Epidermal melanocyte (primary cell): ENCODE measurements around the gene TTLL10.
"Not testable (repeated sequence)": the region's sequence is repeated elsewhere in the genome, so short reads cannot be mapped to it uniquely, and the experiment has no call there.

ENCODE experiments used
- DNase-seq: peaks from one replicate; pipeline ENCODE4 v3.0.0; 2011; ENCODE audit warnings: low spot score; ENCODE audit not compliant: insufficient read length

The TTLL10 gene

GRCh38 chr1:1185101-1185765, 11.6 kb downstream of the TTLL10 start:
- no peak for DNase-seq

GRCh38 chr1:1187938-1188337, 14.3 kb downstream of the TTLL10 start:
- DNase-seq: peak; percentile 16

- DNase-seq: no peak
Measured at GRCh38 chr1:1189111-1189510, 15.4 kb downstream of the TTLL10 start.

GRCh38 chr1:1191734-1192133, 18.1 kb downstream of the TTLL10 start:
- DNase-seq: no peak

- DNase-seq: no peak
Measured at GRCh38 chr1:1194723-1195122, 21.0 kb downstream of the TTLL10 start.

GRCh38 chr1:1195726-1196125, 22.0 kb downstream of the TTLL10 start:
- not testable (repeated sequence) for DNase-seq

- DNase-seq: peak; percentile 8
Measured at GRCh38 chr1:1196431-1197187, 22.9 kb downstream of the TTLL10 start.

- DNase-seq: peak; percentile 11
Measured at GRCh38 chr1:1197188-1197500, 23.5 kb downstream of the TTLL10 start.

- peak; percentile 2 for DNase-seq
Measured at GRCh38 chr1:1197551-1198422, 24.1 kb downstream of the TTLL10 start.

- no peak for DNase-seq
Measured at GRCh38 chr1:1198423-1199140, 24.9 kb downstream of the TTLL10 start.

GRCh38 chr1:1199141-1199960, 25.7 kb downstream of the TTLL10 start:
- DNase-seq: no peak

GRCh38 chr1:1199961-1200875, 26.5 kb downstream of the TTLL10 start:
- no peak for DNase-seq

GRCh38 chr1:1200876-1201810, 27.5 kb downstream of the TTLL10 start:
- no peak for DNase-seq

GRCh38 chr1:1202831-1203560, 29.3 kb downstream of the TTLL10 start:
- DNase-seq: no peak

GRCh38 chr1:1203561-1204424, 30.1 kb downstream of the TTLL10 start:
- no peak for DNase-seq

GRCh38 chr1:1204425-1204920, 30.8 kb downstream of the TTLL10 start:
- no peak for DNase-seq
